HepG2 (cell line): ENCODE results near the gene MICA. TPM values are rescaled to one million over a fixed set of nuclear protein-coding genes. Genes with fewer than 3 reads are reported as not detected.

Source experiments
- CBX5 ChIP-seq: sonication (generic); formaldehyde crosslinking; IDR thresholded peaks from 2 replicates; pipeline ENCODE4 v1.4.0; 2020; ENCODE audit warnings: missing genetic modification reagents, borderline replicate concordance
- FOXJ3 ChIP-seq: sonication (generic); formaldehyde crosslinking; IDR thresholded peaks from 2 replicates; pipeline ENCODE4 v1.4.0; 2020; ENCODE audit warnings: missing genetic modification reagents, mild to moderate bottlenecking, borderline replicate concordance
- HCFC1 ChIP-seq: fragments of 150-350 bp; IDR thresholded peaks from 2 replicates; pipeline ENCODE4 v1.6.1; 2014; ENCODE audit warnings: low read depth, low read length
- HINFP ChIP-seq: sonication (generic); formaldehyde crosslinking; IDR thresholded peaks from 2 replicates; pipeline ENCODE4 v1.4.0; 2020; ENCODE audit warnings: low read depth, mild to moderate bottlenecking, missing genetic modification reagents
- HMGXB3 ChIP-seq: sonication (generic); formaldehyde crosslinking; IDR thresholded peaks from 2 replicates; pipeline ENCODE4 v1.4.0; 2020; ENCODE audit warnings: missing genetic modification reagents, borderline replicate concordance
- NFIB ChIP-seq: sonication (generic); formaldehyde crosslinking; IDR thresholded peaks from 2 replicates; pipeline ENCODE4 v1.9.0; 2021; ENCODE audit warnings: missing genetic modification reagents, mild to moderate bottlenecking, borderline replicate concordance
- PAF1 ChIP-seq: IDR thresholded peaks from 2 replicates; pipeline ENCODE4 v1.6.1; 2016; ENCODE audit warnings: missing genetic modification reagents, missing compliant biosample characterization
- PLSCR1 ChIP-seq: sonication (generic); formaldehyde crosslinking; IDR thresholded peaks from 2 replicates; pipeline ENCODE4 v1.5.0; 2020; ENCODE audit warnings: missing genetic modification reagents, mild to moderate bottlenecking, borderline replicate concordance
- RBFOX2 ChIP-seq: fragments of 200-400 bp; formaldehyde crosslinking; IDR thresholded peaks from 2 replicates; pipeline ENCODE4 v1.6.1; 2017; ENCODE audit warnings: low read depth, mild to moderate bottlenecking, low read length
- RFXAP ChIP-seq: sonication (generic); formaldehyde crosslinking; IDR thresholded peaks from 2 replicates; pipeline ENCODE4 v1.4.0; 2020; ENCODE audit warnings: missing genetic modification reagents, borderline replicate concordance
- SMAD9 ChIP-seq: sonication (generic); formaldehyde crosslinking; IDR thresholded peaks from 2 replicates; pipeline ENCODE4 v1.5.1; 2020; ENCODE audit warnings: mild to moderate bottlenecking, missing genetic modification reagents
- SMARCC2 ChIP-seq: fragments of 450-650 bp; IDR thresholded peaks from 2 replicates; pipeline ENCODE4 v1.6.1; 2017; ENCODE audit warnings: antibody characterized with exemption, mild to moderate bottlenecking
- SOX5 ChIP-seq: IDR thresholded peaks from 2 replicates; pipeline ENCODE4 v1.6.1; 2016; ENCODE audit warnings: borderline replicate concordance
- ZBTB4 ChIP-seq: sonication (generic); formaldehyde crosslinking; IDR thresholded peaks from 2 replicates; pipeline ENCODE4 v1.4.0; 2020; ENCODE audit warnings: missing genetic modification reagents, mild to moderate bottlenecking, borderline replicate concordance
- ZFP90 ChIP-seq: sonication (generic); formaldehyde crosslinking; IDR thresholded peaks from 2 replicates; pipeline ENCODE4 v1.8.0; 2022; ENCODE audit warnings: missing genetic modification reagents, mild to moderate bottlenecking, inconsistent platforms, borderline replicate concordance
- ZNF10 ChIP-seq: sonication (generic); formaldehyde crosslinking; IDR thresholded peaks from 2 replicates; pipeline ENCODE4 v1.4.0; 2020; ENCODE audit warnings: mild to moderate bottlenecking, low read depth, missing genetic modification reagents, borderline replicate concordance
- ZNF382 ChIP-seq: sonication (generic); formaldehyde crosslinking; IDR thresholded peaks from 2 replicates; pipeline ENCODE4 v1.5.0; 2020; ENCODE audit warnings: missing genetic modification reagents, mild to moderate bottlenecking, borderline replicate concordance
- ZNF431 ChIP-seq: sonication (generic); formaldehyde crosslinking; IDR thresholded peaks from 2 replicates; pipeline ENCODE4 v1.9.0; 2022; ENCODE audit warnings: missing genetic modification reagents, low read depth, mild to moderate bottlenecking, borderline replicate concordance
- ZSCAN30 ChIP-seq: sonication (generic); formaldehyde crosslinking; IDR thresholded peaks from 2 replicates; pipeline ENCODE4 v1.5.0; 2020; ENCODE audit warnings: mild to moderate bottlenecking, missing genetic modification reagents
- polyA plus RNA-seq, 8 experiments: library from polyadenylated mRNA; depleted of rRNA in 3 of 8; stranded (reverse) in 7 of 8; unstranded in 1 of 8; fragments of >200 nt; fragmentation: Illumina TruSeq in 4 of 8; extraction: Trizol in 4 of 8; gene quantifications; 2 replicates each; pipeline versions ENCODE4 v1.2.1 to v1.2.3, GENCODE V29; 2011 to 2016; ENCODE audit warnings: low read depth in 4 of 8, missing spikeins in 1 of 8, mixed read lengths in 1 of 8; ENCODE audit not compliant: insufficient read depth in 1 of 8
- total RNA-seq, 5 experiments: library from RNA; depleted of rRNA; stranded (reverse); fragments of >200 nt; fragmentation: Illumina TruSeq; extraction: Trizol; gene quantifications; 2 replicates each; pipeline ENCODE4 v1.2.3, GENCODE V29; 2016; ENCODE audit warnings: low read depth in 1 of 5

The MICA gene
- total and polyA plus RNA-seq, 2 of the 13 experiments (the other 11 are each of a cell fraction or from before 2014, with no cell fraction given) = 21.6 to 38.1 TPM

- TF ChIP-seq ZNF10 (CRISPR knock-in tag) = no peak
- TF ChIP-seq HINFP (CRISPR knock-in tag) = no peak; the same call in 1 of the 2 replicates
- no peak for TF ChIP-seq SOX5 (CRISPR knock-in tag)
- TF ChIP-seq CBX5 = no peak
- TF ChIP-seq RBFOX2 = no peak
- 0 out of 2 replicates have a peak, but pooled peaks have one; percentile 15 for TF ChIP-seq RFXAP (CRISPR knock-in tag)
- TF ChIP-seq ZBTB4 (CRISPR knock-in tag) = no peak
- TF ChIP-seq ZFP90 (CRISPR knock-in tag) = peak; percentile 57; the same call in 1 of the 2 replicates
- TF ChIP-seq ZSCAN30 (CRISPR knock-in tag) = 0 out of 2 replicates have a peak, but pooled peaks have one; percentile 34
- TF ChIP-seq PLSCR1 (CRISPR knock-in tag) = no peak
- no peak for TF ChIP-seq HMGXB3 (CRISPR knock-in tag)
- no peak for TF ChIP-seq FOXJ3 (CRISPR knock-in tag)
- TF ChIP-seq NFIB (CRISPR knock-in tag) = no peak
- TF ChIP-seq SMARCC2 = no peak
- TF ChIP-seq SMAD9 = no peak; the same call in 1 of the 2 replicates
- no peak for TF ChIP-seq PAF1 (CRISPR knock-in tag)
- TF ChIP-seq ZNF431 (CRISPR knock-in tag) = no peak
- no peak for TF ChIP-seq HCFC1
- no peak for TF ChIP-seq ZNF382 (CRISPR knock-in tag)
Observed at GRCh38 chr6:31400467-31401289, 2.7 kb upstream of the MICA start (continued).
